H9 (cell line): ENCODE measurements around the gene TMEM239. TPM values are rescaled to one million over a fixed set of nuclear protein-coding genes. Genes with fewer than 3 reads are reported as not detected.

Experiments
- DNase-seq: peaks from one replicate; pipeline ENCODE4 v3.0.0-alpha.2; 2017
- H2AFZ ChIP-seq: one replicate; pipeline ENCODE4 v1.6.1; 2013; ENCODE audit warnings: mild to moderate bottlenecking, low read length, control low read depth, moderate library complexity
- H2AK5ac ChIP-seq: 2 replicates; pipeline ENCODE4 v1.6.1; 2013; ENCODE audit warnings: low read length, control low read depth, mixed read lengths; ENCODE audit not compliant: insufficient read length
- H2BK120ac ChIP-seq: one replicate; pipeline ENCODE4 v1.6.1; 2013; ENCODE audit warnings: low read depth, mild to moderate bottlenecking, low read length, control low read depth, inconsistent platforms; ENCODE audit not compliant: poor library complexity, severe bottlenecking
- H2BK12ac ChIP-seq: 2 replicates; pipeline ENCODE4 v1.6.1; 2013; ENCODE audit warnings: low read length, control low read depth, mixed read lengths, low read depth; ENCODE audit not compliant: insufficient read length
- H2BK15ac ChIP-seq: 2 replicates; pipeline ENCODE4 v1.6.1; 2013; ENCODE audit warnings: low read depth, low read length, control low read depth
- H2BK20ac ChIP-seq: one replicate; pipeline ENCODE4 v1.6.1; 2013; ENCODE audit warnings: low read depth, mild to moderate bottlenecking, low read length, control low read depth, inconsistent platforms; ENCODE audit not compliant: poor library complexity, severe bottlenecking
- H2BK5ac ChIP-seq: 2 replicates; pipeline ENCODE4 v1.6.1; 2013; ENCODE audit warnings: low read length, control low read depth, mixed read lengths; ENCODE audit not compliant: insufficient read length
- H3K14ac ChIP-seq: 2 replicates; pipeline ENCODE4 v1.6.1; 2013; ENCODE audit warnings: low read length, control low read depth; ENCODE audit not compliant: insufficient read depth
- H3K18ac ChIP-seq: 2 replicates; pipeline ENCODE4 v1.6.1; 2013; ENCODE audit warnings: low read depth, mild to moderate bottlenecking, mixed read lengths, low read length, control low read depth; ENCODE audit not compliant: insufficient read length
- H3K23ac ChIP-seq: 2 replicates; pipeline ENCODE4 v1.6.1; 2013; ENCODE audit warnings: low read length, control low read depth, mixed read lengths, low read depth; ENCODE audit not compliant: insufficient read length
- H3K23me2 ChIP-seq: 2 replicates; pipeline ENCODE4 v1.6.1; 2013; ENCODE audit warnings: low read depth, mild to moderate bottlenecking, mixed read lengths, low read length, control low read depth; ENCODE audit not compliant: insufficient read length, poor library complexity, severe bottlenecking
- H3K27ac ChIP-seq: 2 replicates; pipeline ENCODE4 v1.5.1; 2013; ENCODE audit warnings: low read length, control low read depth, mixed read lengths, low read depth; ENCODE audit not compliant: insufficient read length
- H3K27me3 ChIP-seq: 2 replicates; pipeline ENCODE4 v1.6.1; 2013; ENCODE audit warnings: low read length, control low read depth, inconsistent platforms; ENCODE audit not compliant: insufficient read depth
- H3K4ac ChIP-seq: 2 replicates; pipeline ENCODE4 v1.6.1; 2013; ENCODE audit warnings: low read depth, mild to moderate bottlenecking, control low read depth, inconsistent platforms, low read length, moderate library complexity
- H3K4me1 ChIP-seq: 2 replicates; pipeline ENCODE4 v1.6.1; 2013; ENCODE audit warnings: low read length, control low read depth, inconsistent platforms; ENCODE audit not compliant: insufficient read depth
- H3K4me2 ChIP-seq: 2 replicates; pipeline ENCODE4 v1.6.1; 2013; ENCODE audit warnings: low read length, control low read depth, mixed read lengths; ENCODE audit not compliant: insufficient read length, insufficient read depth
- H3K56ac ChIP-seq: 2 replicates; pipeline ENCODE4 v1.6.1; 2013; ENCODE audit warnings: low read depth, mild to moderate bottlenecking, mixed read lengths, low read length, control low read depth; ENCODE audit not compliant: insufficient read length
- H3K79me1 ChIP-seq: 2 replicates; pipeline ENCODE4 v1.6.1; 2013; ENCODE audit warnings: low read depth, mild to moderate bottlenecking, moderate library complexity, low read length, control low read depth, inconsistent platforms; ENCODE audit not compliant: insufficient read depth, poor library complexity, severe bottlenecking
- H3K79me2 ChIP-seq: 2 replicates; pipeline ENCODE4 v1.6.1; 2013; ENCODE audit warnings: low read length, control low read depth, inconsistent platforms; ENCODE audit not compliant: insufficient read depth
- H3K9ac ChIP-seq: 2 replicates; pipeline ENCODE4 v1.6.1; 2013; ENCODE audit warnings: low read length, control low read depth, mixed read lengths; ENCODE audit not compliant: insufficient read length; ENCODE audit errors: extremely low read depth
- H3K9me3 ChIP-seq: one replicate; pipeline ENCODE4 v1.6.1; 2013; ENCODE audit warnings: low read depth, low read length, inconsistent platforms; ENCODE audit not compliant: control insufficient read depth
- H3T11ph ChIP-seq: one replicate; pipeline ENCODE4 v1.6.1; 2013; ENCODE audit warnings: mild to moderate bottlenecking, low read length, control low read depth, inconsistent platforms
- H4K20me1 ChIP-seq: one replicate; pipeline ENCODE4 v1.6.1; 2013; ENCODE audit not compliant: control insufficient read depth, insufficient read length, insufficient read depth
- H4K5ac ChIP-seq: 2 replicates; pipeline ENCODE4 v1.6.1; 2013; ENCODE audit warnings: low read depth, mild to moderate bottlenecking, mixed read lengths, low read length, control low read depth; ENCODE audit not compliant: insufficient read length
- H4K8ac ChIP-seq: replicated peaks from 2 replicates; pipeline ENCODE4 v1.6.1; 2013; ENCODE audit warnings: low read length, control low read depth, mixed read lengths, low read depth; ENCODE audit not compliant: insufficient read length
- H4K91ac ChIP-seq: 2 replicates; pipeline ENCODE4 v1.6.1; 2013; ENCODE audit warnings: low read depth, mild to moderate bottlenecking, moderate library complexity, mixed read lengths, low read length, control low read depth; ENCODE audit not compliant: insufficient read length
- H3K27ac Mint-ChIP-seq, 3 experiments: 2 replicates in 2 of 3; 3 replicates in 1 of 3; pipeline ENCODE4 v1.8.0; 2020 to 2021; ENCODE audit warnings: mixed read lengths in 3 of 3, mild to moderate bottlenecking in 1 of 3, moderate library complexity in 1 of 3
- H3K27me3 Mint-ChIP-seq: 2 replicates; pipeline ENCODE4 v1.8.0; 2021; ENCODE audit warnings: low read depth, mild to moderate bottlenecking, moderate library complexity, mixed read lengths
- H3K36me3 Mint-ChIP-seq, 3 experiments: 2 replicates in 2 of 3; 3 replicates in 1 of 3; pipeline ENCODE4 v1.8.0; 2020 to 2021; ENCODE audit warnings: low read depth in 3 of 3, mixed read lengths in 3 of 3; ENCODE audit not compliant: insufficient read depth in 1 of 3
- H3K4me1 Mint-ChIP-seq, 2 experiments: 2 replicates each; pipeline ENCODE4 v1.8.0; 2020; ENCODE audit warnings: mixed read lengths in 2 of 2
- H3K4me3 Mint-ChIP-seq, 2 experiments: 2 replicates in 1 of 2; 3 replicates in 1 of 2; pipeline ENCODE4 v1.8.0; 2020 to 2021; ENCODE audit warnings: mild to moderate bottlenecking in 2 of 2, mixed read lengths in 2 of 2, moderate library complexity in 1 of 2
- H3K9me3 Mint-ChIP-seq, 2 experiments: 2 replicates in 1 of 2; 3 replicates in 1 of 2; pipeline ENCODE4 v1.8.0; 2020; ENCODE audit warnings: mild to moderate bottlenecking in 2 of 2, mixed read lengths in 2 of 2, moderate library complexity in 1 of 2
- whole genome bisulfite sequencing: extraction: QIAGEN DNeasy Blood & Tissue Kit; methylation state at CpG from one replicate; pipeline ENCODE4 v1.1.7; 2013; ENCODE audit warnings: missing lambda C conversion rate, low lambda C conversion rate, mixed read lengths; ENCODE audit not compliant: insufficient read length; ENCODE audit errors: extremely low coverage; 5-methylcytosine and 5-hydroxymethylcytosine counted together
- total RNA-seq: library from RNA; stranded (reverse); gene quantifications from 2 replicates; pipeline ENCODE4 v1.2.1, GENCODE V29; 2021
- TF ChIP-seq, protein P1 (sequence below): fragments of 200-600 bp; sonication (generic); conservative IDR thresholded peaks from 3 replicates; pipeline ENCODE4 v1.8.0; 2021; ENCODE audit warnings: antibody characterized with exemption, mild to moderate bottlenecking

Gene TMEM239
- total RNA-seq, 1 experiment from 2014 or later = not detected

DNA sequence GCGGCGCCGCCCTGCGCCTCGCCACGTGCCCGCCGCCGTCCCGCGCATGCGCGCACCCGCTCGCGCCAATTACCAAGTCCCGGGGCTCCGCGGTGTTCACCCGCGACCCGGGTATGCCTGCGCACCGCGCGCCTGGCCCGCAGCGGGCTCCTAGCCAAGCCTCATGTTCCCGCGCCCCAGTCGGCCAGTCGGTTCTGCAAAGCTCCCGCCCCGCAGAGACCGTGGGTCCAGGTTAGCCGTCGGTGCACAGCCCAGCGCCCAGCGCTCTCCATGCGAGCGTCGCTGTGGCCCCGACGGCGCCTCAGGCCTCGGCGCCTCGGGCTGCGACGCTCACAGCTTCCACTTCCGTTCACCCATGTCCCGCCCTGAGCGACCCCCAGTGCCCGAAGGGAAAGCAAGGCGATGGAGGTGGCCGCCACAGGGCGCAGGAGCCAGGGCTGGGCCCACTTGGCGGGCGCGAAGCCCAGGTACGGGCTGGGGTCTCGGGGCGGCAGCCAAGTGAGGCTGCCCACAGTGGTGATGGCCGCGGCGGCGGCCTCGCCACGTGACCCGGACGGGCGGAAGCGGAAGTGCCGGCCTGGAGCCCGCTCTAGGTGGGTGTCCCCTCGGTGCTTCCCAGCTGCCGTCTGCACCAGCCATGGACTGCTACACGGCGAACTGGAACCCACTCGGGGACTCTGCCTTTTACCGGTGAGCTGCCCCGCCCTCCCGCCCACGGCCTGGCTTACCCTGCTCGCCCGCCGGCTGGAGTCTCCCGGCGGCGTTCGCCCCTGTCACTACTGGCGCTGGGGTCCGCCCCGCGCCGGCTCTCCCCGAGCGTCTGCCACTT, 24.2 kb downstream of the TMEM239 start, which contains the start of the genes PCED1A and VPS16:
Gene PCED1A, minus strand, starts transcription at position 518 of the 829 bp plus-strand sequence. CDS start 743 bp downstream, outside the sequence.
Gene VPS16, plus strand, starts transcription at position 608 of the 829 bp plus-strand sequence. Its CDS starts 30 bp downstream, at position 638.
- Mint-ChIP-seq H3K9me3 (peaks cover 0 to 4% of the 10 kb centered on the region in 2 experiments; a peak in 1 of 5 replicates), H3K27ac (no peak within 1 kb of the TSS; a peak in 1 of 7 replicates), H3K27me3 (peaks cover 12% of the 10 kb centered on the region), H3K4me1 (peaks cover 4 to 10% of the 10 kb centered on the region in 2 experiments), H3K36me3 (peaks cover 3 to 21% (median 17%) of the 10 kb centered on the region in 3 experiments), H3K4me3 (peak within 1 kb of the TSS; percentile 80)
- Histone ChIP-seq H4K8ac (no peak within 1 kb of the TSS), H2BK120ac (no peak within 1 kb of the TSS), H4K91ac (no peak within 1 kb of the TSS), H3K79me1 (no peaks in the 10 kb centered on the region), H3K23me2 (peaks cover 7% of the 10 kb centered on the region), H3K27me3 (peaks cover 7% of the 10 kb centered on the region; the same call in 1 of the 2 replicates), H2BK12ac (no peak within 1 kb of the TSS), H3K4me1 (no peaks in the 10 kb centered on the region), H3K4ac (no peak within 1 kb of the TSS), H2BK20ac (no peak within 1 kb of the TSS), H3K56ac (no peak within 1 kb of the TSS), H3T11ph (no peak within 1 kb of the TSS), H2AK5ac (no peak within 1 kb of the TSS), H3K9ac (peak within 1 kb of the TSS; percentile 40), H4K20me1 (no peaks in the 10 kb centered on the region), H3K79me2 (no peaks in the 10 kb centered on the region), H2BK15ac (no peak within 1 kb of the TSS), H3K14ac (peak within 1 kb of the TSS; percentile 64; the same call in 1 of the 2 replicates), H3K18ac (peak within 1 kb of the TSS; percentile 82), H3K27ac (no peak within 1 kb of the TSS), H3K9me3 (no peaks in the 10 kb centered on the region), H3K23ac (no peak within 1 kb of the TSS), H4K5ac (no peak within 1 kb of the TSS), H2BK5ac (no peak within 1 kb of the TSS), H2AFZ (no peak within 1 kb of the TSS), H3K4me2 (peak within 1 kb of the TSS; percentile 83)
- WGBS = no CpG with 5 or more reads among the region's 98 CpGs
- TF ChIP-seq, protein P1, sequence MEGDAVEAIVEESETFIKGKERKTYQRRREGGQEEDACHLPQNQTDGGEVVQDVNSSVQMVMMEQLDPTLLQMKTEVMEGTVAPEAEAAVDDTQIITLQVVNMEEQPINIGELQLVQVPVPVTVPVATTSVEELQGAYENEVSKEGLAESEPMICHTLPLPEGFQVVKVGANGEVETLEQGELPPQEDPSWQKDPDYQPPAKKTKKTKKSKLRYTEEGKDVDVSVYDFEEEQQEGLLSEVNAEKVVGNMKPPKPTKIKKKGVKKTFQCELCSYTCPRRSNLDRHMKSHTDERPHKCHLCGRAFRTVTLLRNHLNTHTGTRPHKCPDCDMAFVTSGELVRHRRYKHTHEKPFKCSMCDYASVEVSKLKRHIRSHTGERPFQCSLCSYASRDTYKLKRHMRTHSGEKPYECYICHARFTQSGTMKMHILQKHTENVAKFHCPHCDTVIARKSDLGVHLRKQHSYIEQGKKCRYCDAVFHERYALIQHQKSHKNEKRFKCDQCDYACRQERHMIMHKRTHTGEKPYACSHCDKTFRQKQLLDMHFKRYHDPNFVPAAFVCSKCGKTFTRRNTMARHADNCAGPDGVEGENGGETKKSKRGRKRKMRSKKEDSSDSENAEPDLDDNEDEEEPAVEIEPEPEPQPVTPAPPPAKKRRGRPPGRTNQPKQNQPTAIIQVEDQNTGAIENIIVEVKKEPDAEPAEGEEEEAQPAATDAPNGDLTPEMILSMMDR = no peak
- peak; percentile 90 for DNase-seq
